ENCODE data around the gene THPO.
"Not testable (repeated sequence)": the region's sequence is repeated elsewhere in the genome, so short reads cannot be mapped to it uniquely, and the experiment has no call there.

The THPO gene

DNA sequence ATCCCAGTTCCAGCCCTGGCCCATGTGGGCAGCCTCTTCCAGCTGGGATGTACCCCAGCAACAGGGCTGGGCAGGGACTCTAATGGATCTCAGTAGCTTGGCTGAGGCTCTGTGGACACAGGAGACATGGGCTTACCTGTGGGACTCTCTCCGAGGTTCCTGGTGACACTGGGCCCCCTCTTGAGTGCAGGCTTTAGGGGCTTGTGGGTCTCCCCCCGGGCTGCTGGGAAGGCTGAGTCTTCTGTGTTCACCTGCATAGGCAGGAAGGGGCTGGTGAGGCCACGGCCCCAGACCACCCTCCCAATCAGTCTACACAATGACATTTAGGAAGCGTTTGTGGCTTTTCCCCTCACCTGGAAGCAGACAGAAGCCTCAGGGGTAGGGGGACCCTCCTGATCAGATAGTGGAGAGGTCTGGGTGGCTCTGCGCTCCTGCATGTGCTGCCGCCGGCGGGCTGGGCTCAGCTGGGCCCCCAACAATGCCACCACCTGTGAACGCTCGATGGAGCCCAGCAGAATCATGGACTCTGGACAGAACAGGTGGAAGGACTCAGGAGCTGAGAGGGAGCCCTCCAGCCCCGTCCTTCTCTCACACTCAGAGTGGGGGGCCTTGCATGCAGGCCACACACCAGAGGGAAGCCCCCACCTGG is 25.0 kb downstream of the THPO start:
- in situ Hi-C loops (cut with MboI; ENCODE audit: low sequenced_read_pairs): no loop called here

DNA sequence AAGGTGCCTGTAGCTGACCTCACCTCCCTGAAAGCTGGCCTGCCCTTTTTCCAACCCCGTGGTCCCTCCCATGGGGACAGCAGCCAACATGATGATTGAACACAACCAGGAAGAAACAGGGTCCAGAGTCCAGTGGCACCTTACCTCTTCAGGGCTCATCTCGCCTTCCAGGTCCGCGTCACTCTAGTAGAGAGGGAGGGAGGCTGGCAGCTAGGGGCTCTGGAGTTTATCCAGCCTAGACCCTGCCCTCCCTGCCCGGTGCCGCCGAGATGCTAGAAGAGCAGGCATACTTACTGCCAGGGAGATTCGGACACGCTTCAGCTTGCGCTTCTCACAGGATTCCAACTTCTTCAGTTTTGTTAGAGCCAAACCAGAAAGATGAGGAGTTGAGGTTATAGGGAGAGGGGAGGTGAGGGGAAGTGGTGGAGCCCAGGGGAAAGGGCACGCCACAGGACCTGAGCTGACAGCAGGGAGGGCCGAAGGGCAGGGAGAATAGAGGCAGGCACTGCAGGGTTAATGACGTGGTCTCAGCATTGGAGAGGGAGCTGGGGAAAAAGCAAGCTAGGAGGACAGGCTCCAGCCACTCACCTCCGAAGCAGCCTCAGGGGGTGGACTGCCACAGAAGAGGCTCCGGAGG is 25.7 kb downstream of the THPO start:
- in situ Hi-C loops (cut with MboI; ENCODE audit: low sequenced_read_pairs): no loop called here

DNA sequence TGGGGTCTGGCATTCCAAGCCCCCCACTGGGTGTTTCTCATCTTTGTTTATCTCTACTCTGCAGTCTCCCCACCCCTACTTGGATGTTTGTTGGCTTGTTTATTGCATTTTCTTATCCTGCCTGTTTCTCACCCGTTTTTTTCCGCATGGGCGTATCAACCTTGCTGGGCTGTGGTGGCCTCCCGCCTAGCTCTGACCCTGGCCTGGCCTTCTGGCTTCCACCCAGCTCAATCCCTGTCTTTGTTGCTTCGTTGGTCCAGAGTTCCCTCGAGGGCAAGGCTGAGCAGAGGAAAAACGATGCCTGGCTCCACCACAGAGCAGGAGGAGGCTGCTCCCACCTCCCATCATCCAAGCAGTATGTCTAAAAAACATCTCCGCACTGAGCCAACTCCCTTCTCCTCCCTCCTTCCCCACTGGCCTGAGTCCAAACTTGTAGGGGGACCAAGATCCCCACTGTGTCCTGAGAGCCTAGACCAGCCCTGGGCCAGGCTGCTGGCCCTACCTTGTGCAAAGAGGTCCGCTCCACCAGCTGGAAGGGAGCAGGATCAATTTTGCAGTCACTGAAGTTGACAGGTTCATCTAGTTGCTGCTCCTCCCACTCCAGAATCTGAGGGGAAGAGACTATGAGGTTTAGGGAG is 26.4 kb downstream of the THPO start:
- in situ Hi-C loops (cut with MboI; ENCODE audit: low sequenced_read_pairs): no loop called here

GRCh38 chr3:184350618-184351017 is 27.4 kb downstream of the THPO start:
- in situ Hi-C loops (cut with MboI; ENCODE audit: low sequenced_read_pairs): no loop called here

- in situ Hi-C loops (cut with MboI; ENCODE audit: low sequenced_read_pairs): no loop called here
Observed at GRCh38 chr3:184349563-184350470, 28.2 kb downstream of the THPO start.

DNA sequence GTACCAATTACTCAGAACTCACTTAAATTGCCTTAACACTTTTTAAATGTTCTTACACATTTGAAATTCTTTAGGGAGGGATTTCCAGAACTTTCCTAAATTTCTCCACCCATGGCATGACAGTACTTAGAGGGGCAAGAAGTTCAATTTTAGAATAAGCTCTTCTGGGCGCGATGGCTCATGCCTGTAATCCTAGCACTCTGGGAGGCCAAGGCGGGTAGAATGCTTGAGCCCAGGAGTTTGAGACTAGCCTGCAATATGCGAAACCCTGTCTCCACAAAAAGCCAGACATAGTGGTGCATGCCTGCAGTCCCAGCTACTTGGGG is 30.0 kb downstream of the THPO start:
- in situ Hi-C loops (cut with MboI; ENCODE audit: low sequenced_read_pairs): no loop called here

DNA sequence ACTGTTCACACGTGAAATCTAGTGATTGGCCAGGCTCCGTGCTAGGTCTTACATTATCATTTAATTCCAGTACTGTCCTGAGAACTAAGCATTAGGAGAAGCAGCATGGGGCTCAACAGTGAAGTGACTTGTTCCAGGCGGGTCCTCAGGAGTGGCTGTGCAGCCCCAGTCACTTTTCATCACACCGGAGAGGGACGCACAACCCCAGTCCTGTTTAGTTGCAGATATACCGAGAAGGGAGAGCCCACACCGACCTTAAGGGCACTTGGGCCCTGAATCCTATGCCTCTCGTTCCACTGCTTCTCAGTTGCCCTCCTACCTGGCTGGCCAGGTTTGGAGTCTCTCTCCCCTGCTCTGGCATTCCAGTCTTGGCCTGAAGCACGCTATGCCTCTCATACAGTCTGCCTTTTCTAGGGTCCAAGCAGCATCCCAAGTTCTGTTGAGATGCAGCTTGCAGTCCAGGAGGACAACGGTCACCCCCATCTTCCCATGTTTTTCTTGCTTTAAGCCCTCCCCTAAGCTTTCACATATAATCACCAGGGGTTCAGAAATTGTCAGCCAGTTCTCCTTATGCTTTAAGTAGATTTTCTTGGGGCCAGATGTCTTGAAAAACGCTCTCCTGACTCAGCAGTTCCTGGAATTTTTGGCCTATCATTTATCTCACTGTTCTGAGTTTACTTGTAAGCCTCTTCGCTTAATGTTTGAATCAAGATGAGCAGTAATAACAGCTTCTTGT is 30.5 kb downstream of the THPO start:
- in situ Hi-C loops (cut with MboI; ENCODE audit: low sequenced_read_pairs): no loop called here

GRCh38 chr3:184346480-184347190 is 31.4 kb downstream of the THPO start:
- in situ Hi-C loops (cut with MboI; ENCODE audit: low sequenced_read_pairs): no loop called here

DNA sequence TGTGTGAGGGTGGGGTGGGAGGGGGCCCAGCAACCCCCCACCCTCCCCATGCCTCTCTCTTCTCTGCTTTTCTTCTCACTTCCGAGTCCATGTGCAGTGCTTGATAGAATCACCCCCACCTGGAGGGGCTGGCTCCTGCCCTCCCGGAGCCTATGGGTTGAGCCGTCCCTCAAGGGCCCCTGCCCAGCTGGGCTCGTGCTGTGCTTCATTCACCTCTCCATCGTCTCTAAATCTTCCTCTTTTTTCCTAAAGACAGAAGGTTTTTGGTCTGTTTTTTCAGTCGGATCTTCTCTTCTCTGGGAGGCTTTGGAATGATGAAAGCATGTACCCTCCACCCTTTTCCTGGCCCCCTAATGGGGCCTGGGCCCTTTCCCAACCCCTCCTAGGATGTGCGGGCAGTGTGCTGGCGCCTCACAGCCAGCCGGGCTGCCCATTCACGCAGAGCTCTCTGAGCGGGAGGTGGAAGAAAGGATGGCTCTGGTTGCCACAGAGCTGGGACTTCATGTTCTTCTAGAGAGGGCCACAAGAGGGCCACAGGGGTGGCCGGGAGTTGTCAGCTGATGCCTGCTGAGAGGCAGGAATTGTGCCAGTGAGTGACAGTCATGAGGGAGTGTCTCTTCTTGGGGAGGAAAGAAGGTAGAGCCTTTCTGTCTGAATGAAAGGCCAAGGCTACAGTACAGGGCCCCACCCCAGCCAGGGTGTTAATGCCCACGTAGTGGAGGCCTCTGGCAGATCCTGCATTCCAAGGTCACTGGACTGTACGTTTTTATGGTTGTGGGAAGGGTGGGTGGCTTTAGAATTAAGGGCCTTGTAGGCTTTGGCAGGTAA is 32.5 kb downstream of the THPO start:
- in situ Hi-C loops (cut with MboI; ENCODE audit: low sequenced_read_pairs): no loop called here

DNA sequence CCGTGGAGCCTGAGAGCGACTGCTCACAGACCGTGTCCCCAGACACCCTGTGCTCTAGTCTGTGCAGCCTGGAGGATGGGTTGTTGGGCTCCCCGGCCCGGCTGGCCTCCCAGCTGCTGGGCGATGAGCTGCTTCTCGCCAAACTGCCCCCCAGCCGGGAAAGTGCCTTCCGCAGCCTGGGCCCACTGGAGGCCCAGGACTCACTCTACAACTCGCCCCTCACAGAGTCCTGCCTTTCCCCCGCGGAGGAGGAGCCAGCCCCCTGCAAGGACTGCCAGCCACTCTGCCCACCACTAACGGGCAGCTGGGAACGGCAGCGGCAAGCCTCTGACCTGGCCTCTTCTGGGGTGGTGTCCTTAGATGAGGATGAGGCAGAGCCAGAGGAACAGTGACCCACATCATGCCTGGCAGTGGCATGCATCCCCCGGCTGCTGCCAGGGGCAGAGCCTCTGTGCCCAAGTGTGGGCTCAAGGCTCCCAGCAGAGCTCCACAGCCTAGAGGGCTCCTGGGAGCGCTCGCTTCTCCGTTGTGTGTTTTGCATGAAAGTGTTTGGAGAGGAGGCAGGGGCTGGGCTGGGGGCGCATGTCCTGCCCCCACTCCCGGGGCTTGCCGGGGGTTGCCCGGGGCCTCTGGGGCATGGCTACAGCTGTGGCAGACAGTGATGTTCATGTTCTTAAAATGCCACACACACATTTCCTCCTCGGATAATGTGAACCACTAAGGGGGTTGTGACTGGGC is 33.3 kb downstream of the THPO start:
- in situ Hi-C loops (cut with MboI; ENCODE audit: low sequenced_read_pairs): no loop called here

DNA sequence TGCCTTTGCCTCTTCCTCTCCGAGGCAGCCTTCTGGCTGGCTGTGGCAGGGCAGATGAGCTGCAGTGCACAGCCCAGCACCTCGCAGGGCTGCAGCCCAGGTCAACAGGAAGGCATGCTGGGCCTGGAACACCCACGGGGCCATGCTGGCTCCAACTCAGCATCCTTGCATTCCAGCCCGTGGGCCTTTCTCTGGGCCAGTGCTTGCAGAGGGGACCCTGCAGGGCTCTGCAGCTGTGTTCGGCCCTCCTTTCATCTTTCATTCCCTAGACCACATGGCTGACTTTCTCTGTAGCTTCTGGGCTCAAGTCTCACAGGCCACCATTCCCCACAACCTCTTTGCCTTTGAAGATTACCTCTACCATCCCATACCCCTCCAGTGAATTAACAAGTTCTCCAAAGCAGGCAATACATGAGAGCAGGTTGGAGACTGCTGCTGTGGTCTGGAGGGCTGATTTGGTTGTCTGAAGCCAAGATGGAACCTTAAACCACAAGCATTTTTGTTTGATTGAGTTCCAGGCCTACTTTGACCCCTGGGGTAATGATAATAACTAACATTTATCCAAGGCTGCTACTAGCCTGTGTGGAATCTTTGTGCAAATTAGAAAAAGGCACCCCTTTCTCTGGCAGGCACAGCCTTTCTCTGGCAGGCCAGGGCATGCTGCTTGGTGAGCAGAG is 34.7 kb downstream of the THPO start:
- in situ Hi-C loops (cut with MboI; ENCODE audit: low sequenced_read_pairs): no loop called here

DNA sequence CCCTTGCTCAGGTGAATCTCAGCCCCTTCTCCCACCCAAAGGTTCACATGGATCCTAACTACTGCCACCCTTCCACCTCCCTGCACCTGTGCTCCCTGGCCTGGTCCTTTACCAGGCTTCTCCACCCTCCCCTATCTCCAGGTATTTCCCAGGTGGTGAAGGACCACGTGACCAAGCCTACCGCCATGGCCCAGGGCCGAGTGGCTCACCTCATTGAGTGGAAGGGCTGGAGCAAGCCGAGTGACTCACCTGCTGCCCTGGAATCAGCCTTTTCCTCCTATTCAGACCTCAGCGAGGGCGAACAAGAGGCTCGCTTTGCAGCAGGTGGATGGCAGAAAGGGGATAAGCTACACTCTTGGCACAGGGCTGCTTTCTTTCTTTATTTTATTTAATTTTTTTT is 36.1 kb downstream of the THPO start:
- in situ Hi-C loops (cut with MboI; ENCODE audit: low sequenced_read_pairs): no loop called here

GRCh38 chr3:184339451-184340135 is 38.4 kb downstream of the THPO start:
- in situ Hi-C loops (cut with MboI; ENCODE audit: low sequenced_read_pairs): not testable (repeated sequence)

DNA sequence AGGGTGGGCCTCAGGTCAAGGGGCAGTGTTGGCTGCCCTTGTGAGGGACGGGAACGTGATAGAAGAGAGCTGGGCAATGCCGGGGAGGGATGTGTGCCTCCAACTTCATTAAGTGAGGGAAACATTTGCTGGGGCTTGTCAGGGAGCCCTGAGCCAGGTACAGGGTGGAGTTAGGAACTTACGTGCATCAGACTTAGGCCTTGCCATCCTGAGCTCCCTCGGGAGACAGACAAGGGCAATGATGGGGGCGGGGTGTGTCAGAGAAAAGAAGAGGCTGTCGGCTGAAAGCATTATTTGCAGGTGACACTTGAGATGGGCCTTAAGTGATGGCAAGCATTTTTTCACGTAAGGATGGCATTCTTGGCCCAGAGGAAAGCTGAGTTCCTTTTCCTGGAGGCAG is 39.0 kb downstream of the THPO start:
- in situ Hi-C loops (cut with MboI; ENCODE audit: low sequenced_read_pairs): no loop called here

DNA sequence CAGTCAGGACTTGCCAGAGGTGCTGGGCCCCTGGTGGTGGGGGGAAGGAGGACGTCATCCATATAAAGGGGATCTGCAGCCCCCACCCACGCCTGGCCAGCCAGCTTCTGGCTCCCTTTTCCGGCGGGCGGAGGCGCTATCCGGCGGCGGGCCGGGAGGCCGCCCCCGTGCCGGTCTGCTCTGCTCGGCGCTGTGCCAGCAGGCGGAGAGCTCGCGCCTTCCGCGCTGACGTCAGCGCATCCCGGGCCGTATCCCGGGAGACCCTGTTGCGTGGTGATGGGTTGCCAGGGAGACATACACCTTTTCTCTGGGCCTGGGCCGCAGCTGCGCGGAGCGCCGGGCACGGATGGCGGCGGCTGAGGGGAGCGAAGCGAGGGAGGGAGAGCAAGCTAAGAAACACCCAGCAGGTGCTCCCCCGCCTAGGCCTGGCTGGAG is 39.5 kb downstream of the THPO start:
- in situ Hi-C loops (cut with MboI; ENCODE audit: low sequenced_read_pairs): no loop called here

DNA sequence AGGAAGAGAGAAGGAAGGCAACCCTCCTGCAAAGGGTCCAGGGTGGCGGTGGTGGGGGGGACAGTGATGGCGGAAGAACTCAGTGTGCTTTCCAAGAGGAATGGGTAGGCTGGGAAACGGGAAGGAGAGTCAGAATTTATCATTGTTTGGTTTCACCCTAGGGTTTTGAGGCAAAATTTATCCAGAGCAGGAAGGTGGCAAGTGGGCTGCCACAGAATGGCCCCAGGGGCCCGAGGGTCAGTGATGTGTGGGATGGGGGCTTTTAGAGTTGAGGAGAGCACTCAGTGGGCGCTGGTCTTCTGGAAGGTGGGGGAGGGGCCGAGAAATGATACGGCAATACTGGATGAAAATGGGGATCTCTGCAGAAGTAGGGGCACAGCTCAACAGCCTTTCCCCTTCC is 40.0 kb downstream of the THPO start:
- in situ Hi-C loops (cut with MboI; ENCODE audit: low sequenced_read_pairs): no loop called here

GRCh38 chr3:184337399-184337714 is 40.6 kb downstream of the THPO start, which contains the start of gene FAM131A:
Gene FAM131A, plus strand, starts transcription at chr3:184337600. Its CDS starts 31 bp downstream, at chr3:184337631.
- in situ Hi-C loops (cut with MboI; ENCODE audit: low sequenced_read_pairs): no loop called here

Data from HL-60/S4 treated with phorbol 12-myristate 13-acetate at 8.2 ng/mL for 4 days and 3 days (cell line).